Fibroblast of the aortic adventitia (primary cell): ENCODE measurements around the gene SBDS. TPM values are rescaled to one million over a fixed set of nuclear protein-coding genes. Genes with fewer than 3 reads are reported as not detected.

Source experiments
- DNase-seq: peaks from one replicate; pipeline ENCODE4 v3.0.0-alpha.2; 2010; ENCODE audit warnings: low read depth
- H3K4me3 ChIP-seq: 2 replicates; pipeline ENCODE4 v1.5.1; 2011; ENCODE audit warnings: low read depth, mild to moderate bottlenecking, control low read depth, low read length, moderate library complexity
- total RNA-seq: library from RNA; depleted of rRNA; stranded (reverse); fragments of >200 nt; gene quantifications from 2 replicates; pipeline ENCODE4 v1.2.3, GENCODE V29; 2012; ENCODE audit warnings: low replicate concordance
- TF ChIP-seq, protein P1 (sequence below): IDR thresholded peaks from 2 replicates; pipeline ENCODE4 v1.5.1; 2011; ENCODE audit warnings: mild to moderate bottlenecking, low read length, control low read depth, inconsistent platforms; ENCODE audit not compliant: insufficient read depth

Gene SBDS
- total RNA-seq, 1 donor: 94.1 TPM

- TF ChIP-seq, protein P1, sequence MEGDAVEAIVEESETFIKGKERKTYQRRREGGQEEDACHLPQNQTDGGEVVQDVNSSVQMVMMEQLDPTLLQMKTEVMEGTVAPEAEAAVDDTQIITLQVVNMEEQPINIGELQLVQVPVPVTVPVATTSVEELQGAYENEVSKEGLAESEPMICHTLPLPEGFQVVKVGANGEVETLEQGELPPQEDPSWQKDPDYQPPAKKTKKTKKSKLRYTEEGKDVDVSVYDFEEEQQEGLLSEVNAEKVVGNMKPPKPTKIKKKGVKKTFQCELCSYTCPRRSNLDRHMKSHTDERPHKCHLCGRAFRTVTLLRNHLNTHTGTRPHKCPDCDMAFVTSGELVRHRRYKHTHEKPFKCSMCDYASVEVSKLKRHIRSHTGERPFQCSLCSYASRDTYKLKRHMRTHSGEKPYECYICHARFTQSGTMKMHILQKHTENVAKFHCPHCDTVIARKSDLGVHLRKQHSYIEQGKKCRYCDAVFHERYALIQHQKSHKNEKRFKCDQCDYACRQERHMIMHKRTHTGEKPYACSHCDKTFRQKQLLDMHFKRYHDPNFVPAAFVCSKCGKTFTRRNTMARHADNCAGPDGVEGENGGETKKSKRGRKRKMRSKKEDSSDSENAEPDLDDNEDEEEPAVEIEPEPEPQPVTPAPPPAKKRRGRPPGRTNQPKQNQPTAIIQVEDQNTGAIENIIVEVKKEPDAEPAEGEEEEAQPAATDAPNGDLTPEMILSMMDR: no peak
- DNase-seq: no peak
- H3K4me3 ChIP-seq: no peak overlapping the region
These were observed 37.6 kb downstream of the SBDS start for GRCh38 chr7:66957595-66958290.

GRCh38 chr7:66953044-66953427 is 42.4 kb downstream of the SBDS start:
- no peak for DNase-seq
- H3K4me3 ChIP-seq: no peak overlapping the region
- TF ChIP-seq, protein P1: no peak

- TF ChIP-seq, protein P1: no peak
- peak; percentile 46 for DNase-seq
- no peak overlapping the region for H3K4me3 ChIP-seq
These were observed 42.9 kb downstream of the SBDS start for GRCh38 chr7:66952343-66953043.

- TF ChIP-seq, protein P1: no peak
- H3K4me3 ChIP-seq: no peak overlapping the region
- no peak for DNase-seq
These were observed 44.6 kb downstream of the SBDS start for GRCh38 chr7:66950763-66951162.

DNA sequence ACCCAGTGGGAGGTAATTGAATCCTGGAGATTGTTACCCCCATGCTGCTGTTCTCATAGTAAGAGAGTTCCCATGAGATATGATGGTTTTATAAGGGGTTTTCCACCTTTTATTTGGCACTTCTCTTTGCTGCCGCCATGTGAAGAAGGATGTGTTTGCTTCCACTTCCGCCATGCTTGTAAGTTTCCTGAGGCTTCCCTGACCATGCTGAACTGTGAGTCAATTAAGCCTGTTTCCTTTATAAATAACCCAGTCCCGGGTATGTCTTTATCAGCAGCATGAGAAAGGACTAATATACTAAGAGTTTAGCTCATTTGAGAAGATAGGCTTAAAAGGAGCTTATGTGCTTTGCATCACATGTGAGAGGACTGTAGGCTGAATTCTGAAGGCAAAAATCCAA is 45.1 kb downstream of the SBDS start:
- no peak overlapping the region for H3K4me3 ChIP-seq
- TF ChIP-seq, protein P1: no peak
- DNase-seq: no peak

GRCh38 chr7:66948480-66949109 is 46.8 kb downstream of the SBDS start:
- TF ChIP-seq, protein P1: no peak
- DNase-seq: no peak
- H3K4me3 ChIP-seq: no peak overlapping the region
